CD4-positive, alpha-beta T cell treated with Interleukin-15 for 4 hours (primary cell): ENCODE data around the gene PPP2CA.

ENCODE experiments used
- DNase-seq: peaks from one replicate; pipeline ENCODE4 v3.0.0-alpha.2; 2020; ENCODE audit warnings: low spot score

PPP2CA gene

GRCh38 chr5:134148316-134148715 is 77.6 kb downstream of the PPP2CA start:
- DNase-seq, result no peak

- DNase-seq, result no peak
Measured at GRCh38 chr5:134146651-134147518, 79.0 kb downstream of the PPP2CA start.

- peak; percentile 84 for DNase-seq
Measured at GRCh38 chr5:134145779-134146581, 79.9 kb downstream of the PPP2CA start.

- DNase-seq, result no peak
Measured at GRCh38 chr5:134145041-134145757, 80.7 kb downstream of the PPP2CA start.
